ENCODE data around the gene TMED10.
A peak's percentile ranks its signal among the peaks of the same experiment; 100 is the strongest.
"Not testable (repeated sequence)": the region's sequence is repeated elsewhere in the genome, so short reads cannot be mapped to it uniquely, and the experiment has no call there.

The TMED10 gene

DNA sequence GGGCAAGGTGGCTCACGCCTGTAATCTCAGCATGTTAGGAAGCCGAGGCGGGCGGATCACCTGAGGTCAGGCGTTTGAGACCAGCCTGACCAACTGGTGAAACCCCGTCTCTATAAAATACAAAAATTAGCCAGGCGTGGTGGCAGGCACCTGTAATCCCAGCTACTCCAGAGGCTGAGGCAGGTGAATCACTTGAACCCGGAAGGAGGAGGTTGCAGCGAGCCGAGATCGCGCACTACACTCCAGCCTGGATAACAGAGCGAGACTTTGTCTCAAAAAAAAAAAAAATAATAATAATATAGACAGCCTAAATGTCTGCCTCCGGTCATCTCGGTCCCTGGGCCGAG, 49.0 kb downstream of the TMED10 start:
- not testable (repeated sequence) for DNase-seq (ENCODE audit: low read depth, low spot score)

DNA sequence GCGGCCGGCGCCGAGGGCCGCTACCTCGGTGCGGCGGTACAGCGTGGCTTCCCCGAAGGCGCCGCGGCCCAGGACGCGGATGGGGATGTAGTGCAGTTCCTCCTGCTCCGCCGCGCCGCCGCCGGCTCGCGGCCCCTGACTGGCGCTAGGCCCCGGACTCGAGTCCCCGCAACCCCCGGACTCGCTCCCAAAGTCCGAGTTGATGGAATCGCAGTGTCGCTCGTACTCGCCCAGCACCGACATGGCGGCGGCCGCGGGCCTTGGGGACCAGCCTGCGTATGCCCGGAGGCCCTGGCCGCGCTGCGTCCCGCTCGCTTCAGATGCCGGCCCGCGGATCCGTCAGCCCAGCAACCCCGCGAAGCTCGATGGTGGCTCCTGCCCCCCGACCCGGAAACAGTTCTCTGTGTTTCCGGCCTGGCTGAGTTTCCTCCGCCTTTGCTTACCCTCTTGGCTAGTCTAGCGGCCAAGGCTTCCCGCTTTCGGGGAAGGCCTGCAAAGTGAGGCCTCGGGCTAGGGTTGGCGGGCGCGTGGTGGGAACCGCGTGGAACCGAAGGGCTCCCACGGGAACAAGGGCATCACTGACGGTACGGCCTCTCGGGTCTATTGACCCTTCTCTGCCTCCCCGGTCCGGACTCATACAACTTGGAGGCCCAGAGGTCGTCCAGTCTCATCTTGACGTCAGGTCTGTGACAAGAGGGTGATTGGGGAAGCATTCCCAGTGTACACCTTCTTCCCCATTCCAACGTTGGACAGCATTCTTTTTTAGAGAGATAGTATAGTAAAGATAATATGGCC, 49.5 kb downstream of the TMED10 start, which contains the start of gene NEK9:
Gene NEK9, minus strand, starts transcription at position 370 of the 795 bp plus-strand sequence. Its CDS starts 127 bp downstream, at position 243.
- no peak for DNase-seq (ENCODE audit: low read depth, low spot score)

DNA sequence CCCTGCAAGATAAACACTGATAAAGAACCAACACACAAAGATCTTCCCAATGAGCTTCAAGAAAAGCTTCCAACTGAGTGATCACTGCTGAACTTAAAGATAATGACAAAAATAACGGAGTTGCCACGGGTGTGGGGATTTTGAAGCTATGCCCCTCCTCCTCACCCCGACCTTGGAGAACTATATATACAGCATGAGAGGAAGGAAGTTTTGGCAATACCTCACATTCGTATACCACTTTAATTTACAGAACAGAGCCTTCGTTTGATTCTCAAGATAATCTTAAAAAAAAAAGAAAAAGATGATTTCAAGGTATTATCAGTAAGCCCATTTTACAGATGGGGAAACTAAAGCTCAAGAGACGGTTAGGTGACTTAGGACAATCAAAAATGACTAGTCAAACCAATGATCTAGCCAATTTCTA, 50.3 kb downstream of the TMED10 start:
- DNase-seq (ENCODE audit: low read depth, low spot score), result no peak

DNA sequence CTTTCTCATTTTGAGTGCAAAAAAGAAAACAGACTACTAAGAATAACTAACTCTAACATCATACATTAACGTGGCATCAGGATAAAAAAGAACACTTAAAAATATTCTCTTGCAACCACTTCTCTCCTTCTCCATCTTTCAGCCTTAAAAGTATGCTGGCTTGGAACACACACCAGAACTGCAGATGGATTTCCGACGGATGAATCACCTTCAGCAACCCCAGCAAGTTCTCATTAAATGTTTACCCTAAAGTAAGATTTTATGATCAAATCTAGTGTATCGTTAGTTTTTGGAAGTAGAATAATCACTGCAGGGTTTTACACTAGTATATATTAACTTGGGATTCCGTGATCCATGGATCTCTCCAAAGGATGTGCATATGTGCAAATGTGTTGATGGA, 50.8 kb downstream of the TMED10 start:
- no peak for DNase-seq (ENCODE audit: low read depth, low spot score)

DNA sequence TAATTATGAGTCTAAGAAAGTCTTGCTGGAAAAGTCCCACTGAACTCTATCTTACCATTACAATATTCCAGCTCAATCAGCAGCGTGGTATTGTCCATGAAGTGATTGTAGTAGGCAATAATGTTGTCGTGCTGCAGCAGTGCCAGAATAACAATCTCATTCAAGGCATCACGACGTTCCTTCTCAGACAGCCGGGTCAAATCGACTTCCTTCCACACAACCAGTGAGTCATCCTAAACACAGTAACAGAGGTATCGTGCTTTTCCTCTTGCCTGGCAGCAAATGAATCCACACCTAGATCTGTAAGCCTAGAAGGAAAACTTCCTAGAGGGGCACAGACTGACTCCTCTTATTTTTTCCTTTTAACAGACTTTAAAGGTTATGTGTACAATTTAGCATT, 52.4 kb downstream of the TMED10 start:
- no peak for DNase-seq (ENCODE audit: low read depth, low spot score)

DNA sequence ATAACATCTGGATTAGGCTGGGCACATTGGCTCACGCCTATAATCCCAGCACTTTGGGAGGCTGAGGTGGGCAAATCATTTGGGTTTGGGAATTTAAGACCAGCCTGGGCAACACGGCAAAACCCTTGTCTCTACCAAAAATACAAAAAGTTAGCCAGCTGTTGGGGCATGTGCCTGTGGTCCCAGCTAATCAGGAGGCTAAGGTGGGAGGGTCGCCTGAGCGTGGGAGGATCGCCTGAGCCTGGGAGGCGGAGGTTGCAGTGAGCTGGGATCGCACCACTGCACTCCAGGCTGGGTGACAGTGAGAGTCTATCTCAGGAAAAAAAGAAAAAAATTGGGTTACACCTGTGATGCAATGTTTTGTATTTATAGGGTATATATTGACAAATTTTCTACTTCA, 54.9 kb downstream of the TMED10 start:
- no peak for DNase-seq (ENCODE audit: low read depth, low spot score)

DNA sequence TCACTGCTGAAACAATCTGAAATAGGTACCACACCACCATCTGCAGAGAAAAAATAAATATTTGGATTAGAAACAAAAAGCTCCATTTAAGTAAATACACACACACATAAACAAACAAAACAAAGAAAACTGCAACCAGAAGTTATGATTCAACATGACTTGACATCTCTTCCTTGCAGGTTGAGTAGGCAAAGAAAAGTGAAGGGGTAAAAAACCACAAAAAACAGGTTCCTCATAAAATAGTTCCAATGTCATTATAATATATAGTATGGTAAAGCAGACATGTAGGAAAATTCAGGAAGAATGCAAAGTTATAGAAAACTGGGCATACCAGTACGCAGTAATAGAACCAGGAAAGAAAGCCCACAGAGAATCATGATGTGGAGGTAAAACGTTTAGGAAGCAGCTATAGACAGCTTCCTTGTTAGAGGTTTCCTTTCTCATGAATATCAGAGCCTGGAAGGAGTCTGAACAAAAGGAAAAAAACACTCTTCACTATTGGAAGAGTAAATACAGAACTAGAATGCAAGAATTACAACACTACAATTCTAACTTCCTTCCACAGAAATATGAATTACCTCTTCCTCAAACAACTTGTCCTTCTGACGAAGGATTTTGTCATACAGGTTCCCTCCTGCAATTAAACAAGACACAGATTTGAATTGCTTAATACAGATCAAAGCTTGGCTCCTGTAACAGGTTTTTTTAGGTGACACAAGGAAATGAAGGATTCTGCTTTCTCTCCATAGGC, 55.7 kb downstream of the TMED10 start:
- no peak for DNase-seq (ENCODE audit: low read depth, low spot score)

DNA sequence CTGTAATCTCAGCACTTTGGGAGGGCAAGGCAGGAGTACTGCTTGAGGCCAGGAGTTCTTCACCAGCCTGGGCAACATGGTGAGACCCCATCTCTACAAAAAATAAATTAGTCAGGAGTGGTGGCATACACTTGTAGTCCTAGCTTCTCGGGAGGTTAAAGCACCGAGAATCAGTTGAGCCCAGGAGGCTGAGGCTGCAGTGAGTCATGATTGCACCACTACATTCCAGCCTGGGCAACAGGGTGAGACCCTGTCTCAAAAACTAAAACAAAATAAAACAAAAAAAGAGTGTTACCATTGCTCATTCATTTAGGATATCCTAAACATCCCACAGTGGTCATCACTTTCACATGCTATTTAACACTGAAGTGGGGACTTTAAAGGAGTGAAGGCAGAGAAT, 57.4 kb downstream of the TMED10 start:
- DNase-seq (ENCODE audit: low read depth, low spot score), result no peak

DNA sequence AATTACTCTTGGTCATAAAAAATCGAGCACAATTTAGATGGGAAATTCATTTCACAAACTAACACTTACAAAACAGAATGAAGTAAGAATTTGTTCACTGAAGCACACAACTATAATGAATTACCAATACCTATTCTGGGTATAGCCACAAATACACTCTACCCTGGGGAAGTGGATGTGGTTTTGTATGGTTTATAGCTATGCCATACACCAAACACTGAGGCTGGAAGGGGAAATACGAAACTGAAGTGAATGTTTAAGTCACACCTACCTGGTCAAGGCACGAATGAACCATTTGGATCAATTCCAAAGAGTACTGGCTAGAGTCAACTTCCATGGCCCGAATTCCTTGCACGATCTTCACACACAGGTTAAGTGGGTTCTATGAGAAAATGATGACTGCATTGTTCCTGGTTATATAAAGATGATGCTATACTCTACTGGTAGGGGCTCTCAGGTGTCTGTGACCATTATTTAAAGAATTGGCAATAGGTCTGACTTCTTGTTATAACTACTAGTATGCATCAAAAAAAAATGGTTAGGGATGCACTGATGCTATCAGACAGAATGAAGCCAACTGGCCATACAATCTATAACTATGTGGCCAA, 62.4 kb downstream of the TMED10 start:
- no peak for DNase-seq (ENCODE audit: low read depth, low spot score)

DNA sequence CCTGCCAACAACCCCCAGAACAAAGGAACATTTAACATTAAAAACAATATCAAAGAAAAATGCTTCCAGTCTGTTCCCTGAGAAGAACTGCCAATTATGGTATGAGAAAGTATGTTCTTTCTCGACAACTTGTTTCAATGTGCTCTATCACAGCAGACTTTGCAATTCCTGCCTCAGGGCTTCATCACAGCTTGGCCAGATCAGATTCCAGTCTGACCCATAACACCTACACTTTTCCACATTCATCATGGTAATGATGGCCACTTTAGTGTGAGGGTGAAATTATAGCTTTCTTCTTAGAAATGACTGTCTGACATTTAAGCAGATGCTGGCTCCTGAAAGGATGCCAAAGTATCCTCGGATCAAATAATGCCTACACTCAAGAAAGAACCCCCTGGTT, 66.5 kb downstream of the TMED10 start:
- no peak for DNase-seq (ENCODE audit: low read depth, low spot score)

DNA sequence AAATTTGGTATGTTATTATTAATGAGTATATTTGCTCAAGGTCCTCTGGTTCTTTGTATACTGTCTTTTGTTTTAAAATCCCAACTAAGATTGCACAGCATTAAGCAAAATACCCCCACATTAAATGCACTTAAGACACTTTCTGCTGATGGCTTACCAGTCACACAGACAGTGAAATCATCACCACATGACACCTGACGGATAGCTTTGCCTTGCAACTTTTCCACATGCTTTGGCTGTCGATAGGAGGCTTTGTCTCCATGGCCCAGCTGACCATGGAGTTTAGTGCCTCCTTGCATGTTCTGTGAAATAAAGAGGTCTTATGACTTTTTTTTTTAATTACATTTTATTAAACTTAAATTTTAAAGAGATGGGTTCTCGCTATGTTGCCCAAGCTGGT, 69.2 kb downstream of the TMED10 start:
- DNase-seq (ENCODE audit: low read depth, low spot score), result no peak

DNA sequence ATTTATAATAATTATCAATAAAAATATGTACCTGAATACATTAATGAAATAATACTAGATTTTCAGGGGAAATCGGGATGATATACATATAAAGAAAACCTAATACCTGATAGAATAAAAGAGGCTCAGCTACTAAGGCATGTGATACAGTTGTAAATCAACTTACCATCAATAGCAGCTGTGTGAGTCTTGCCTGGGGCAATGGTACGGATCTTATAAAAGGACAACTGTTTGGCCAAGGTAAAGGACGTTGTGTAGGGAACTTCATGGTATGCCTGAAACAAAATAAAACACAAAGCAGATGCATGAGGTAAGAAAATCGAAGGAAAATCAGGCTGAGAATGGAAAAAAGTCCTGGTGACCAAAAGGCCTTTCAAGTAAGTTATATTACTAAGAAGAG, 74.9 kb downstream of the TMED10 start:
- no peak for DNase-seq (ENCODE audit: low read depth, low spot score)

DNA sequence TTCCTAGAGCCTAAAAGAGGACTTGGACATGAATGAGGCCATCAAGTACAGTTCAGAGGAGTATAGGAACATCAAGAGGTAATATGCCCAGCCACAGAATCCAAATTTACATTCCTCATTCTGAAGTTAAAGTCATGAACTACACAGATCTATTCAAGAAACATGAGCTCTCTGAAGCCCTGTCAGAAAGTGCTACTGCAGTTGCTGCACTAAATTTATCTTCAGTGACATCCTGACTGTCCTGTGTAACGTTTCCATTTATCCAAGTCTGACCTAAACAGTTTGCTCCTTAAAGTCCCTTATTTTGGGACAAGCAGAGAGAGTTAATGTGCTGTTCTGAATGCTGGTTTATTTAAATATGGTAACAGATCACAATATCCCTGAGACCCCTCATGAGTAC, 77.7 kb downstream of the TMED10 start:
- no peak for DNase-seq (ENCODE audit: low read depth, low spot score)

DNA sequence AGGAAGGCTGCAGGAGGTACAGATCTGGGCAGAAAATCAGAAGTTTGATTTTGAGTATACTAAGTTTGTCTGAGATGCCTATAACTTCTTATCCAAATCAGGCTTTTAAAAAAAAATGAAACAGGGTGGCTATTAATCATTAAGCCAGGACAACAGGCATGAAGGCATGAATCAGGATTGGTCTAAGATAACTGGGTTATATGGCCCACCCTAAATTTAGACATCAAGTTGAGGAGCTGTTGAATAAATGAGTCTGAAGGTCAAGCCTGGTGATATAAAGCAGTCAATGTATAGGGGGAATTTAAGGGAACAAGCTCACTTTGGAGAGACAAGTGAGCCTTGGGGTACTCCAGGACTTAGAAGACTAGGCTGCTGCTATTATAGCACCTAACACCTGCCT, 78.2 kb downstream of the TMED10 start:
- DNase-seq (ENCODE audit: low read depth, low spot score), result no peak

DNA sequence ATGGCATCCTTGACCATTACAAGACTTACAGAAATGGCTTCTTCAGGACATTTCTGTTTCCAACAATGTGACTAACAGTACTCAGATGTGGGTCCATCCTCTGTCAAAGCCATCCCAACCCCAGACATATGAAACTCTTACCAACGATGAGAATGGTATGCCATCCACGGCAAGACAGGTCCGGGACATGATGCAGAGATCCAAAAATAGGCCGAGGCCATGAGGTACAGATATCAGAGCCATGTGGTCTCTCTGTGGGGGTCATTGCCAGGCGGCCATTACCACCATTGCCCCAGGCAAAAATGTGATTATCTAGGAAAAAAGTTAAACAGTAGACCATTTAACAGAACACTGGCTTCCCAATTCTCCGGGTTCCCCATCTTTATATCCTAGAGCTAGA, 79.5 kb downstream of the TMED10 start:
- no peak for DNase-seq (ENCODE audit: low read depth, low spot score)

DNA sequence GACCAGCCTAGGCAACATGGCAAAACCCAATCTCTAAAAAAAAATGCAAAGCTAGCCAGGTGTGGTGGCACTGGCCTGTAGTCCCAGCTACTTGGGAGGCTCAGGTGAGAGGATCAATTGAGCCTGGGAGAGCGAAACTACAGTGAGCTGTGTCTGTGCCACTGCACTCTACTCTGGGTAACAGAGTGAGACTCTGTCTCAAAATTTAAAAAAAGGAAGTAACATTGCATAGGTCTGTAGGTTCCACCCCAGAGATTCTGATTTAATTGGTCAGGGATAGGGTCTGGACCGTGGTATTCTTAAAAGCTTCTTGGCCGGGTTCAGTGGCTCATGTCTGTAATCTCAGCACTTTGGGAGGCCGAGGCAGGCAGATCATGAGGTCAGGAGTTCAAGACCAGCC, 80.7 kb downstream of the TMED10 start:
- no peak for DNase-seq (ENCODE audit: low read depth, low spot score)

DNA sequence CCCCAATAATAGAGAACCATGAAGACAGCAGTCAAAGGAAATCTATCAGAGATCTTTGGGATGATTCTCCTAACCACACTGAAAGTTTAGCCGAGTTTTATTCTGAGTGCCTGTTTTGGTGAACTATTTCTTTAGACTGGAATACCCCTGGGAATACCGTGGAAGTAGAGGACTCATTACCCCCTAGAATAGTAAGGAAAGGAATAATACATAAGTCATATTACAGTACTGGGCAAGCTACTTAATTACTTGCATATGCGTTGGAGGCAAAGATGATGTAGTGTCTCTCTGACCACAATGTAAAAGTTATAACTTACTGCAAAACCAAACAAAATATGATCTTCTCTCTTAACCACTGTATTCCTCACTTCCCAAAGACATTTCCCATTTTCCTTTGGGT, 81.5 kb downstream of the TMED10 start:
- DNase-seq (ENCODE audit: low read depth, low spot score), result no peak

DNA sequence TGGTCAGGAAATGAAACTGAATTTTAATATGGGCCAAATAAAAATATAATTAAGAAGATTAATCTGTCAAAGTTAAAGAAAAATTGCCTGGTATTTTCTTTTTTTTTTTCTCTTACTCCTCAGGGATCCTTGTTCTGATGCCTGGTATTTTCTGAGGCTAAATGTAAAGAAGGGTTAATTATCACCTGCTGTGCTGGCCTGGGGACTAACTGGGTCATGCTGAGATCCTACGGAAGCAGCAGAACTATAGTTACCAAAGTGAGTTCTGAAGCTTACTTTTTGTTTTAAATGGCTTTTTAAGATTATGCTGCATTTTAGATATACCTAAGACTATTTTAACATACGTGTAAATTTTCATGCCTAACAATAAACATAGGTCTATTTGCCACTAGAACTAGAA, 83.7 kb downstream of the TMED10 start:
- DNase-seq (ENCODE audit: low read depth, low spot score), result no peak

DNA sequence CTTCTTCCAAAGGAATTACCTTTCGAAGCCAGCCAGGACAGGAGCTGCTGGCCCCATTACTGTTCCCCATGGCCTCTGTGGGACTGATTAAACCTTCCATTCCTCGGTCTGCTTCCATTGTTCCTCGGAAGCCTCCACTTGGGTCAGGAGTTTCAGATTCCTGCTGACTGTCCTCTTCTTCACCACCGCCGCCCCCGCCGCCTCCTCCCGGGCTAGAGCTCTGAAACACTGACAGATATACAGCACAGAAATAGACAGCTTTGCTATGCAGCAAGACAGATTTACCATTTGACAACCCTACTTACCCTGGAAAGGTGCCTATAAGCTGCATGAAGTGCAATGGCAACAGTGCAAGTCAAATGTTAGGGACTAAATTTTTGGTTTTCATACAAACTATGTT, 85.2 kb downstream of the TMED10 start:
- DNase-seq (ENCODE audit: low read depth, low spot score), result no peak

DNA sequence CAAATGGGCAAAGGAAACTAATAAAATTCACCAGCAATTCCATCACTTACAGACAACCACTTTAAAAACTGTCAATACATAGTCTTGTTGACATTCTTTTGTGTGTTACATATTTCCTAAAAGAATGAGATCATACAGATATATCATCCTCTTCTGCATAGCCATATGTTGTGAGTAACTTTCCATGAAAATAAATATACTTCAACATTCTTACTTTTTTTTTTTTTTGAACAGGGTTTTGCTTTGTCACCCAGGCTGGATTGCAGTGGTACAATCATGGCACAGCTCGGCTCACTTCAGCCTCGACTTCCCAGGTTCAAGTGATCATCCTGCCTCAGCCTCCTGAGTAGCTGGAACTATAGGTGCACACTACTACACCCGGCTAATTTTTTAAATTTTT, 86.1 kb downstream of the TMED10 start:
- DNase-seq (ENCODE audit: low read depth, low spot score), result no peak

DNA sequence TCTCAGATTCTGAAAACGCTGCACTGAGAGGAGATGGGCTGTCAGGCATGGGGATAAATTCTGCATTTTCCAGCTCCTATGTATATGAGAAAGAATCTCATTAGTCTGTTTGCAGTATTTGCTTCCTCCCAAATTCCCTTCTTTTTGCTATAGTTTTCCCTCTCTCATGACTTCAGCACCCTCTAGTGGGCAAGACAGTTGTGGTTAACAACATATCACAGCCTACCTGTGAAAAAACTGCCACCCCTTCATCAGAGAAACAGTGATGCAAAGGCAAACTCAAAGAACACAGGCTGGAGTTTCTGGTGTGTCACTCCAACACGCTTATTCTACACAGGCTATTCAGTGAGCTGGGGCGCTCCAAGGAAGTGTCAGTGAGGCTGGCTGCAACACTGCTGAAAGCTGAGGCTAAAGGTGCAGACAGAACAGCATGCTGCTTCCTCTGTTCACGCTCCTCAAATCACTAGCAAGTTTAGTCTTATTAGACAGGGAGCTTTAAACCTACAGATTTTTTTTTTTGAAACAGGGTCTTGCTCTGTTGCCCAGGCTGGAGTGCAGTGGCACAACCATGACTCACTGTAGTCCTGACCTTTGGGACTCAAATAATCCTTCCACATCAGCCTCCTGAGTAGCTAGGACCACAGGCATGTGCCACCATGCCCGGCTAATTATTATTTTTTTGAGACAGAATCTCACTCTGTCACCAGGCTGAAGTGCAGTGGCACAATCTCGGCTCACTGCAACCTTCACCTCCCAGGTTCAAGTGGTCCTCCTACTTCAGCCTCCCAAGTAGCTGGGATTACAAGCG, 87.6 kb downstream of the TMED10 start:
- peak; percentile 17 for DNase-seq (ENCODE audit: low read depth, low spot score)

DNA sequence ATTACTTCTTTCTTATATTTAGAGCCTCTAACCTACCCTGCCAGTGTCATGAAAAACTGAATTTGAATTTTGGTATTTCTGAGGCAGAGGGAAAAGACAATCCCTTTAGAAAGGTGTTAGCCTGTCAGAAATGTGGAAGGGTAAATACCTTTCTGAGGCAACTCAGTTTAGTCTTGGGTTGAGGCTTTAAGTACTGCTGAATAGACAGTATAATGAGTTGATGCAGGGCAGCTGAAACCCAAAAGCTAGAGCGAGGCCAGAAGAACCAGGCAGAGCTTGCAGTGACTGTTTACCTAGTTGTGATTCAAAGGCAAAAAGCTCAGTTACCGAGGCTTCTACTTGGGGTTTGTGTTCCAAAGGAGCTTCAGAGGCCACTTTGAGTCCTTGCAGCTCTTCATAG, 88.3 kb downstream of the TMED10 start:
- no peak for DNase-seq (ENCODE audit: low read depth, low spot score)
